GM20000 (cell line): ENCODE results near the gene DYSF.

ENCODE experiments used
- DNase-seq: peaks from one replicate; pipeline ENCODE4 v3.0.0; 2012; ENCODE audit warnings: low spot score
- TF ChIP-seq, protein P1 (sequence below): IDR thresholded peaks from 2 replicates; pipeline ENCODE4 v1.5.1; 2012; ENCODE audit warnings: mild to moderate bottlenecking, control low read depth; ENCODE audit errors: extremely low read depth, missing control alignments

DYSF gene

DNA sequence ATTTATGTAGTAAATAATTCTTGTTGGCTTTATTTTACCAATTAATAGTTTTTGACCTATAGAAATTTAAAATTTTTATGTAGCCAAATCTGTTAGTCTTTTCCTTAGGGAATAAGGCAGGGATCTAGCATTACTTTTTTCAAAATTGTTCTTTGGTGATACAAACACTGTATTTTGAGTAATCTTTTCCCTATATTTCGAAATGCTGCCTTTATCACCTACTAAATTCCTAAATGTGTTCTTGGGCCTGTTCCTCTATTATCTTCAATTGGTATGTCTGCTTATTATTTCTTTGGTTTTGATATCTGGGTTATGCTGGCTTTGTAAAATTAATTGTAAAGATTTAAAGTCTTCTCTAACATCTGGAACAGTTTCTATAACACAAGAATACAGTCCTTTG, 87.5 kb downstream of the DYSF start:
- TF ChIP-seq, protein P1, sequence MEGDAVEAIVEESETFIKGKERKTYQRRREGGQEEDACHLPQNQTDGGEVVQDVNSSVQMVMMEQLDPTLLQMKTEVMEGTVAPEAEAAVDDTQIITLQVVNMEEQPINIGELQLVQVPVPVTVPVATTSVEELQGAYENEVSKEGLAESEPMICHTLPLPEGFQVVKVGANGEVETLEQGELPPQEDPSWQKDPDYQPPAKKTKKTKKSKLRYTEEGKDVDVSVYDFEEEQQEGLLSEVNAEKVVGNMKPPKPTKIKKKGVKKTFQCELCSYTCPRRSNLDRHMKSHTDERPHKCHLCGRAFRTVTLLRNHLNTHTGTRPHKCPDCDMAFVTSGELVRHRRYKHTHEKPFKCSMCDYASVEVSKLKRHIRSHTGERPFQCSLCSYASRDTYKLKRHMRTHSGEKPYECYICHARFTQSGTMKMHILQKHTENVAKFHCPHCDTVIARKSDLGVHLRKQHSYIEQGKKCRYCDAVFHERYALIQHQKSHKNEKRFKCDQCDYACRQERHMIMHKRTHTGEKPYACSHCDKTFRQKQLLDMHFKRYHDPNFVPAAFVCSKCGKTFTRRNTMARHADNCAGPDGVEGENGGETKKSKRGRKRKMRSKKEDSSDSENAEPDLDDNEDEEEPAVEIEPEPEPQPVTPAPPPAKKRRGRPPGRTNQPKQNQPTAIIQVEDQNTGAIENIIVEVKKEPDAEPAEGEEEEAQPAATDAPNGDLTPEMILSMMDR: no peak
- no peak for DNase-seq

DNA sequence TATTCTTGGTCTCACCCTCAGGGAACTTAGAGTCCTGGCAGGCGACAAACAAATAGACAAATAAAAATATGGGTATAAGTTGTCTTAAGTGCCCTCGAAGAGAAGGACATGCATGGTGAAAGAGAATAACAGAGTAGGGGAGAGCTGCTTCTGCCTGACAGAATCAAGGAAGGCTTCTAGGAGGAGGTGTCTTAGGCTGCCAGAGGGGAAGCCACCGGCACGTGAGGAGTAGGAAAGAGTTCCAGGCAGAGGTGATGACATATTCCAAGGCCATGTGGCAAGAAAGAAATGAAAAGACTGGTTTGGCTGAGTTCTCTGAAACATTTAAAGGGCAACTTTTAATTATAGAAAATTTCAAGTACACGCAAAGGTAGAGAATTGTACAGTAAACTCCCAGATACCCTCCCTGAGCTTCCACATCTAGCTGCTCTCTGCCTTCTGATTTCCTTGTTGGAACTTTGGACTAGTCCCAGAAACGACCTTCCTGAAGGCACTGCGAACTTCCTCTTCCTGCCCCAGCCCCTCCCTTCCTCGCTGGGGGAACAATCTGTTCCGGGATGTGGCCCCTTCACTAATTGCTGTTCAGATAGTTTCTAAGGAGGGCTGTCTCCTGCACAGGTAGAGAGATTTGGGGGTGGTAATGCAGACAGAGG, 91.7 kb downstream of the DYSF start:
- DNase-seq: no peak
- TF ChIP-seq, protein P1: no peak

GRCh38 chr2:71545572-71546274, 92.4 kb downstream of the DYSF start:
- DNase-seq: peak; percentile 81
- TF ChIP-seq, protein P1: peak; percentile 35

DNA sequence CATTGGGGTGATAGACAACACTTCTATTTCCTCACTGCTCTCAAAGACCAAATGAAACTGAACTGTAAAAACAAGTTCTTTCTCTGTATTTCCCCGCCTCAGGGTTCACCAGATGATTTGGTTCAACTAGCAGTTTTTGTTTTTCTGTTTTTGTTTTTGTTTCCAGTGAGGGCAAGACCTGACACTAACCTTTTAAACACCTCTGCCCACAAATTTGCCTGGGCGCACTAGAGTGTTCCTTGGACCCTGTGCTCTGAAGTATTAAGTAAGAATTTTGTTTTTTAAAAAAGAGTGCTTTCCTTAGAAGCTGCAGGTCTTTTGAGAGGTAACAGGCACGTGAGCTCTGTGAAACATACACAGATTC, 92.9 kb downstream of the DYSF start:
- DNase-seq: no peak
- TF ChIP-seq, protein P1: no peak

- TF ChIP-seq, protein P1: no peak
- no peak for DNase-seq
Observed at GRCh38 chr2:71546777-71547281, 93.5 kb downstream of the DYSF start.

DNA sequence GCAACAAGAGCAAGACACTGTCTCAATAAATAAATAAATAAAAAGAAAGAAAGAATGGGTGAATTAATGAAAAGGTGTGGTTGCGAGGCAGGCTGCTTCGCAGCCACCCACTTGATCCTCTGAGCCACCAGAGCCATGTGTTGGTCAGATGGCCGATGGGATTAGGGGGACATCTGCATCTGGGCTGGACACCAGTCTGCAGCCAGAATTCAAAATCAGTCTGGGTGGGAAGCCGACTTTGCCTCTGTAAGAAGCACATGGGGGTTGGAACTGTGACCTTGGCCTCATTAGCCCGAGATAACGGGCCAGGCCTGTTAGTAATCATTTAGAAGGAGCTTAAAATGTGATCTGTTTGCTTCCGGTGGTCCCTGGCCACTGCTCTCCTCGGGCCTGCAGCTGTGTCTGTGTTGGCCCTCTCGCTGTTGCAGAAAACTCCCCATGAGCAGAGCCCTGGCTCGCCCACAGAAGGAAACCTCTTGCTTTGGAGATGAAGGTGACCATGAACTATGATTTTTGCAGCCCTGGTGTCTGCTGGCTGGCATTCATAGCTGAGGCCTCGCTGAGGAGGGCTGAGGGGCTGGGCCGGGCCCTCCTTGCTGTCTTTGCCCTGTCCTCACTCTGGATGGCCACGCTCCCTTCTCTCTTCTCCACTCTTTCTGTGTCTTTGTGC, 94.4 kb downstream of the DYSF start:
- DNase-seq: no peak
- TF ChIP-seq, protein P1: no peak

- TF ChIP-seq, protein P1: peak; percentile 80
- peak; percentile 86 for DNase-seq
Observed at GRCh38 chr2:71548646-71549425, 95.5 kb downstream of the DYSF start.
